K562 (cell line): Measurements from ENCODE around the gene DOCK6. TPM values are rescaled to one million over a fixed set of nuclear protein-coding genes. Genes with fewer than 3 reads are reported as not detected.
A peak's percentile ranks its signal among the peaks of the same experiment; 100 is the strongest.

Experiments used
- ATAC-seq: fragments of 200-7000 bp; cut with Tn5 transposase; 3 replicates; pipeline ENCODE4 v1.9.1; 2020; ENCODE audit warnings: moderate library complexity
- BruUV-seq: library from RNA; stranded (reverse); fragments of 400-500 nt; replicated peaks from 2 replicates; lab custom pipeline; 2021; lab: Mats Ljungman, UMichigan
- CTCF ChIA-PET: fragments of 300-600 bp; formaldehyde crosslinking; extraction: SDS; loops from one replicate; lab custom pipeline; 2021; ENCODE audit warnings: low intra/inter-chr PET ratio; lab: Yijun Ruan, JAX
- POLR2A ChIA-PET: fragments of 300-600, 350-650 bp; sonication (Branson Sonifier 250); formaldehyde crosslinking; extraction: SDS; loops from one replicate; lab custom pipeline; 2021; ENCODE audit warnings: antibody characterized with exemption, inconsistent platforms; lab: Yijun Ruan, JAX
- DNase-seq, 4 experiments: peaks; one replicate each; pipeline versions ENCODE4 v3.0.0 to v3.0.0-alpha.2; 2011 to 2018; ENCODE audit warnings: low spot score in 3 of 4, mixed read lengths in 3 of 4; ENCODE audit errors: extremely low read depth in 1 of 4
- FAIRE-seq: peaks from 2 replicates; lab custom pipeline; 2011; peaks lifted over from hg19 to GRCh38; lab: Jason Lieb, UNC
- H2AFZ ChIP-seq: 2 replicates; pipeline ENCODE4 v1.6.0; 2011; ENCODE audit warnings: low read depth, low read length, control low read depth, inconsistent platforms
- H3K27ac ChIP-seq: fragments of 200-600 bp; 3 replicates; pipeline ENCODE4 v1.8.0; 2011; ENCODE audit warnings: low read depth, mild to moderate bottlenecking, control low read depth, inconsistent platforms, low read length, moderate library complexity, mixed read lengths; ENCODE audit errors: extremely low read depth
- H3K27me3 ChIP-seq, 2 experiments: fragments of 300-600 bp in 1 of 2; 2 replicates in 1 of 2; 3 replicates in 1 of 2; pipeline versions ENCODE4 v1.6.0 to v1.8.0; 2011; ENCODE audit warnings: inconsistent platforms in 2 of 2, low read length in 2 of 2, mild to moderate bottlenecking in 1 of 2, mixed read lengths in 1 of 2, moderate library complexity in 1 of 2; ENCODE audit not compliant: control insufficient read depth in 2 of 2, insufficient read depth in 2 of 2
- H3K36me3 ChIP-seq: fragments of 300-600 bp; 3 replicates; pipeline ENCODE4 v1.8.0; 2011; ENCODE audit warnings: mild to moderate bottlenecking, low read length, inconsistent platforms; ENCODE audit not compliant: control insufficient read depth, insufficient read depth
- H3K4me1 ChIP-seq, 2 experiments: fragments of 200-600 bp in 1 of 2; replicated peaks in 1 of 2; 2 replicates in 1 of 2; 3 replicates in 1 of 2; pipeline versions ENCODE4 v1.5.1 to v1.8.0; 2011; ENCODE audit warnings: inconsistent platforms in 2 of 2, low read length in 2 of 2, mild to moderate bottlenecking in 1 of 2, mixed read lengths in 1 of 2, moderate library complexity in 1 of 2; ENCODE audit not compliant: control insufficient read depth in 2 of 2, insufficient read depth in 2 of 2
- H3K4me2 ChIP-seq: 2 replicates; pipeline ENCODE4 v1.6.1; 2011; ENCODE audit warnings: low read length, control low read depth, inconsistent platforms, mixed read lengths; ENCODE audit not compliant: insufficient read depth
- H3K4me3 ChIP-seq: fragments of 200-600 bp; sonication (generic), shearing (Covaris generic); 2 replicates; pipeline ENCODE4 v1.5.1; 2016; ENCODE audit warnings: control low read depth, inconsistent platforms
- H3K79me2 ChIP-seq: fragments of 200-600 bp; 3 replicates; pipeline ENCODE4 v1.8.0; 2011; ENCODE audit warnings: low read length, inconsistent platforms; ENCODE audit not compliant: control insufficient read depth, insufficient read depth
- H3K9ac ChIP-seq, 2 experiments: 2 replicates each; pipeline versions ENCODE4 v1.6.0 to v1.6.1; 2011; ENCODE audit warnings: low read depth in 2 of 2, low read length in 2 of 2, control low read depth in 1 of 2, inconsistent platforms in 1 of 2, mild to moderate bottlenecking in 1 of 2, mixed read lengths in 1 of 2; ENCODE audit not compliant: insufficient read depth in 1 of 2
- H3K9me1 ChIP-seq: one replicate; pipeline ENCODE4 v1.6.0; 2011; ENCODE audit warnings: inconsistent platforms, mild to moderate bottlenecking, low read length, moderate library complexity; ENCODE audit not compliant: control insufficient read depth, insufficient read depth
- H3K9me3 ChIP-seq: replicated peaks from 2 replicates; pipeline ENCODE4 v1.5.1; 2011; ENCODE audit warnings: low read depth, low read length, inconsistent platforms; ENCODE audit not compliant: control insufficient read depth, insufficient read depth
- H4K20me1 ChIP-seq: replicated peaks from 2 replicates; pipeline ENCODE4 v1.6.1; 2011; ENCODE audit warnings: low read length, inconsistent platforms, mixed read lengths; ENCODE audit not compliant: control insufficient read depth, insufficient read depth
- CCAR2 ChIP-seq: fragments of 200-400 bp; formaldehyde crosslinking; IDR thresholded peaks from 2 replicates; pipeline ENCODE4 v1.6.1; 2017; ENCODE audit warnings: mild to moderate bottlenecking, low read depth, low read length
- POLR2AphosphoS5 ChIP-seq: IDR thresholded peaks from 2 replicates; pipeline ENCODE4 v1.6.1; 2011; ENCODE audit warnings: mild to moderate bottlenecking, low read depth, low read length, moderate library complexity; ENCODE audit not compliant: control insufficient read depth, insufficient read depth
- POLR2G ChIP-seq: fragments of 200-400 bp; formaldehyde crosslinking; IDR thresholded peaks from 2 replicates; pipeline ENCODE4 v1.6.1; 2017; ENCODE audit warnings: low read depth, mild to moderate bottlenecking, antibody characterized with exemption, low read length, moderate library complexity
- SMAD4 ChIP-seq: fragments of 250-450 bp; sonication (Bioruptor Pico); conservative IDR thresholded peaks from 2 replicates; pipeline ENCODE4 v1.8.0; 2021; ENCODE audit warnings: inconsistent platforms, mild to moderate bottlenecking, moderate library complexity
- U2AF2 ChIP-seq: fragments of 200-400 bp; formaldehyde crosslinking; optimal IDR thresholded peaks from 2 replicates; pipeline ENCODE3; 2017; ENCODE audit warnings: low read depth, mild to moderate bottlenecking, low read length
- ZNF780A ChIP-seq: fragments of 250-450 bp; sonication (Bioruptor Pico); IDR thresholded peaks from 2 replicates; pipeline ENCODE4 v1.5.0; 2021; ENCODE audit warnings: mild to moderate bottlenecking
- WGBS: fragments of 100-300 bp; shearing (Covaris generic); methylation state at CpG from one replicate; pipeline ENCODE4 v1.1.6; 2016; ENCODE audit warnings: low coverage, mixed read lengths; ENCODE audit not compliant: insufficient coverage; ENCODE audit errors: missing lambda C conversion rate; 5-methylcytosine and 5-hydroxymethylcytosine counted together
- in situ Hi-C: fragments of 300-500 bp; cut with MboI; formaldehyde crosslinking; loops from 4 replicates; pipeline ENCODE4 v1.15.0; 2018; ENCODE audit warnings: inconsistent platforms, mixed read lengths
- intact Hi-C: fragments of 100-400 bp; cut with micrococcal nuclease; formaldehyde crosslinking; loops from 2 replicates; pipeline ENCODE4 v1.14.2; 2022
- polyA plus RNA-seq, 8 experiments: library from polyadenylated mRNA; depleted of rRNA in 4 of 8; stranded (reverse) in 5 of 8; unstranded in 3 of 8; fragments of >200 nt; fragmentation: Nextera tagmentation in 2 of 8; fragmentation: Illumina TruSeq in 1 of 8; extraction: Ambion mirVana in 2 of 8; extraction: Trizol in 1 of 8; gene quantifications; 2 replicates each; pipeline versions ENCODE4 v1.2.1 to v1.2.3, GENCODE V29; 2011 to 2014; ENCODE audit warnings: inconsistent platforms in 1 of 8, missing spikeins in 1 of 8
- total RNA-seq, 7 experiments: library from RNA; depleted of rRNA in 6 of 7; stranded (reverse); fragments of >200 nt in 6 of 7; fragmentation: Illumina TruSeq in 2 of 7; extraction: Trizol in 2 of 7; gene quantifications; 2 replicates each; pipeline versions ENCODE4 v1.2.1 to v1.2.3, GENCODE V29; 2011 to 2021; ENCODE audit warnings: low replicate concordance in 1 of 7
- TF ChIP-seq, protein P1 (sequence below): fragments of 200-400 bp; formaldehyde crosslinking; IDR thresholded peaks from 2 replicates; pipeline ENCODE4 v1.6.1; 2017; ENCODE audit warnings: mild to moderate bottlenecking, low read depth, low read length, moderate library complexity
- TF ChIP-seq, protein P2 (sequence below): fragments of 450-650 bp; formaldehyde crosslinking; IDR thresholded peaks from 2 replicates; pipeline ENCODE4 v1.4.0; 2022; ENCODE audit warnings: mild to moderate bottlenecking, moderate library complexity

Gene DOCK6
- total and polyA plus RNA-seq, 9 of the 15 experiments (the other 6 are each of a cell fraction or from before 2014, with no cell fraction given) = 0.35 to 19.3 (median 3.8) TPM

DNA sequence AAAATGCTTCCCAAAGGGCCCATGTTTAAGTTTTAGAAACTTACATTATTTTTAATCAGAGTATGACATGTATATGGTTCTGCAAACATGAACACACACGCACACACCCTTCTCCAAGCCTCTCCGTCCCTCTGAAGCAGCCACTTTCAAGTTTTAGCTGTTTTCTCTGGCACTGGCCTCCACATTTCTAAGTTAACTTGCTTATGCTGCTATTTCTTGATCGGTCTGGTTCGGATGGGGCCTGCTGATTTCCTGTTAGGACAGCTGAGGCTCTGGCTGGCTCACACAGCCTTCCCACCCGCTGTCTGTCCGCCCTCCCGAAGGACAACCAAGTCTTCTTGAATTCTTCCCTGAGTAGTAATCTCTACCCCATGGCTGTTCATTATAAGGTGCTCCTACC, 111.1 kb downstream of the DOCK6 start:
- Histone ChIP-seq H3K79me2 (peaks cover 46% of the 10 kb centered on the region), H3K27ac (no peak overlapping the region), H3K4me2 (no peak overlapping the region), H3K4me1 (peaks cover 4 to 18% of the 10 kb centered on the region in 2 experiments; a peak in 4 of 5 replicates), H3K9ac (peak overlapping the region in 1 of 2 experiments; percentile 82; a peak in 2 of 4 replicates), H3K9me1 (no peaks in the 10 kb centered on the region), H2AFZ (no peak overlapping the region), H4K20me1 (no peaks in the 10 kb centered on the region; the same call in 1 of the 2 replicates), H3K9me3 (no peaks in the 10 kb centered on the region), H3K4me3 (no peak overlapping the region), H3K27me3 (no peaks in the 10 kb centered on the region), H3K36me3 (peaks cover 52% of the 10 kb centered on the region; the same call in 2 of the 3 replicates)
- FAIRE-seq = no peak
- no peak for ATAC-seq
- no peak for DNase-seq
- ChIA-PET POLR2A (interaction anchor here (0.6 to 8.1 kb wide), 2 partner anchors 7 to 22 kb away, joined by 3 to 52 read pairs; no protein-coding TSS in a partner anchor), CTCF (no interaction called here)
- in situ Hi-C loops = no loop called here
- intact Hi-C loops = no loop called here
- WGBS = 91% methylated on average over 7 of the region's 7 CpGs
- no peak for TF ChIP-seq ZNF780A (CRISPR knock-in tag)
- no peak for TF ChIP-seq CCAR2
- TF ChIP-seq POLR2AphosphoS5 = 0 out of 2 replicates have a peak, but pooled peaks have one; percentile 19
- TF ChIP-seq SMAD4 (CRISPR knock-in tag) = no peak
- TF ChIP-seq POLR2G = 0 out of 2 replicates have a peak, but pooled peaks have one; percentile 16
- TF ChIP-seq U2AF2 = no peak
- TF ChIP-seq, protein P1, sequence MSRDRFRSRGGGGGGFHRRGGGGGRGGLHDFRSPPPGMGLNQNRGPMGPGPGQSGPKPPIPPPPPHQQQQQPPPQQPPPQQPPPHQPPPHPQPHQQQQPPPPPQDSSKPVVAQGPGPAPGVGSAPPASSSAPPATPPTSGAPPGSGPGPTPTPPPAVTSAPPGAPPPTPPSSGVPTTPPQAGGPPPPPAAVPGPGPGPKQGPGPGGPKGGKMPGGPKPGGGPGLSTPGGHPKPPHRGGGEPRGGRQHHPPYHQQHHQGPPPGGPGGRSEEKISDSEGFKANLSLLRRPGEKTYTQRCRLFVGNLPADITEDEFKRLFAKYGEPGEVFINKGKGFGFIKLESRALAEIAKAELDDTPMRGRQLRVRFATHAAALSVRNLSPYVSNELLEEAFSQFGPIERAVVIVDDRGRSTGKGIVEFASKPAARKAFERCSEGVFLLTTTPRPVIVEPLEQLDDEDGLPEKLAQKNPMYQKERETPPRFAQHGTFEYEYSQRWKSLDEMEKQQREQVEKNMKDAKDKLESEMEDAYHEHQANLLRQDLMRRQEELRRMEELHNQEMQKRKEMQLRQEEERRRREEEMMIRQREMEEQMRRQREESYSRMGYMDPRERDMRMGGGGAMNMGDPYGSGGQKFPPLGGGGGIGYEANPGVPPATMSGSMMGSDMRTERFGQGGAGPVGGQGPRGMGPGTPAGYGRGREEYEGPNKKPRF = no peak
- TF ChIP-seq, protein P2, sequence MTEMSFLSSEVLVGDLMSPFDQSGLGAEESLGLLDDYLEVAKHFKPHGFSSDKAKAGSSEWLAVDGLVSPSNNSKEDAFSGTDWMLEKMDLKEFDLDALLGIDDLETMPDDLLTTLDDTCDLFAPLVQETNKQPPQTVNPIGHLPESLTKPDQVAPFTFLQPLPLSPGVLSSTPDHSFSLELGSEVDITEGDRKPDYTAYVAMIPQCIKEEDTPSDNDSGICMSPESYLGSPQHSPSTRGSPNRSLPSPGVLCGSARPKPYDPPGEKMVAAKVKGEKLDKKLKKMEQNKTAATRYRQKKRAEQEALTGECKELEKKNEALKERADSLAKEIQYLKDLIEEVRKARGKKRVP (CRISPR knock-in tag) = no peak
- BruUV-seq = no TSS peak

Other genes with a start within 250 kb of the DOCK6 start
Only the 7 nearest of the 16 such genes appear.
- gene KANK2, start 65.0 kb downstream of the DOCK6 start, total RNA-seq (2014; rRNA removed) = 32.2 and 41.2 TPM in 2 replicates
- gene KANK2, start 65.0 kb downstream of the DOCK6 start, total RNA-seq (2014; rRNA removed; fragmentation: Illumina TruSeq; extraction: Trizol) = 12.7 and 13.9 TPM in 2 replicates
- gene KANK2, start 65.0 kb downstream of the DOCK6 start, total RNA-seq (2015; rRNA removed; fragmentation: Illumina TruSeq; extraction: Trizol) = 19.8 and 21.3 TPM in 2 replicates
- gene KANK2, start 65.0 kb downstream of the DOCK6 start, total RNA-seq (2021) = 36.0 and 37.5 TPM in 2 replicates
- 10.8 and 13.5 TPM in 2 replicates for gene KANK2, start 65.0 kb downstream of the DOCK6 start, polyA plus RNA-seq (2011; rRNA removed)
- gene KANK2, start 65.0 kb downstream of the DOCK6 start, polyA plus RNA-seq (2014; fragmentation: Illumina TruSeq; extraction: Trizol) = 47.7 and 47.8 TPM in 2 replicates
- 1 to 10 TPM; 4.4 to 5.6 TPM for gene KANK2, start 65.0 kb downstream of the DOCK6 start, polyA plus RNA-seq (2014; fragmentation: Nextera tagmentation; extraction: Ambion mirVana)
- 17.4 and 24.6 TPM in 2 replicates for gene KANK2, start 65.0 kb downstream of the DOCK6 start, polyA plus RNA-seq (2014; rRNA removed)
- gene ANGPTL8, start 22.9 kb downstream of the DOCK6 start, total RNA-seq (2014; rRNA removed) = not detected in 2 replicates
- gene ANGPTL8, start 22.9 kb downstream of the DOCK6 start, total RNA-seq (2014; rRNA removed; fragmentation: Illumina TruSeq; extraction: Trizol) = not detected in 2 replicates
- not detected in 2 replicates for gene ANGPTL8, start 22.9 kb downstream of the DOCK6 start, total RNA-seq (2015; rRNA removed; fragmentation: Illumina TruSeq; extraction: Trizol)
- gene ANGPTL8, start 22.9 kb downstream of the DOCK6 start, total RNA-seq (2021) = not detected in 2 replicates
- not detected in 2 replicates for gene ANGPTL8, start 22.9 kb downstream of the DOCK6 start, polyA plus RNA-seq (2011; rRNA removed)
- gene ANGPTL8, start 22.9 kb downstream of the DOCK6 start, polyA plus RNA-seq (2014; fragmentation: Illumina TruSeq; extraction: Trizol) = not detected in 2 replicates
- gene ANGPTL8, start 22.9 kb downstream of the DOCK6 start, polyA plus RNA-seq (2014; fragmentation: Nextera tagmentation; extraction: Ambion mirVana) = not detected
- gene ANGPTL8, start 22.9 kb downstream of the DOCK6 start, polyA plus RNA-seq (2014; rRNA removed) = not detected in 2 replicates
- gene TSPAN16, start 33.6 kb upstream of the DOCK6 start, total RNA-seq (2014; rRNA removed) = not detected in 2 replicates
- gene TSPAN16, start 33.6 kb upstream of the DOCK6 start, total RNA-seq (2014; rRNA removed; fragmentation: Illumina TruSeq; extraction: Trizol) = not detected in 2 replicates
- gene TSPAN16, start 33.6 kb upstream of the DOCK6 start, total RNA-seq (2015; rRNA removed; fragmentation: Illumina TruSeq; extraction: Trizol) = not detected in 2 replicates
- not detected in 2 replicates for gene TSPAN16, start 33.6 kb upstream of the DOCK6 start, total RNA-seq (2021)
- gene TSPAN16, start 33.6 kb upstream of the DOCK6 start, polyA plus RNA-seq (2011; rRNA removed) = not detected in 2 replicates
- gene TSPAN16, start 33.6 kb upstream of the DOCK6 start, polyA plus RNA-seq (2014; fragmentation: Illumina TruSeq; extraction: Trizol) = not detected in 2 replicates
- not detected for gene TSPAN16, start 33.6 kb upstream of the DOCK6 start, polyA plus RNA-seq (2014; fragmentation: Nextera tagmentation; extraction: Ambion mirVana)
- gene TSPAN16, start 33.6 kb upstream of the DOCK6 start, polyA plus RNA-seq (2014; rRNA removed) = not detected in 2 replicates
- 1.2 and 1.6 TPM in 2 replicates for gene RAB3D, start 77.1 kb upstream of the DOCK6 start, total RNA-seq (2014; rRNA removed)
- 1.3 and 1.4 TPM in 2 replicates for gene RAB3D, start 77.1 kb upstream of the DOCK6 start, total RNA-seq (2014; rRNA removed; fragmentation: Illumina TruSeq; extraction: Trizol)
- gene RAB3D, start 77.1 kb upstream of the DOCK6 start, total RNA-seq (2015; rRNA removed; fragmentation: Illumina TruSeq; extraction: Trizol) = 1.8 and 1.9 TPM in 2 replicates
- gene RAB3D, start 77.1 kb upstream of the DOCK6 start, total RNA-seq (2021) = 3.3 and 4.5 TPM in 2 replicates
- gene RAB3D, start 77.1 kb upstream of the DOCK6 start, polyA plus RNA-seq (2011; rRNA removed) = 3.0 and 3.8 TPM in 2 replicates
- 0.89 and 1.4 TPM in 2 replicates for gene RAB3D, start 77.1 kb upstream of the DOCK6 start, polyA plus RNA-seq (2014; fragmentation: Illumina TruSeq; extraction: Trizol)
- 1 to 10 TPM in 1 of 2 experiments, under 1 TPM in 1; 0.34 to 1.1 TPM for gene RAB3D, start 77.1 kb upstream of the DOCK6 start, polyA plus RNA-seq (2014; fragmentation: Nextera tagmentation; extraction: Ambion mirVana)
- 1.5 and 1.9 TPM in 2 replicates for gene RAB3D, start 77.1 kb upstream of the DOCK6 start, polyA plus RNA-seq (2014; rRNA removed)
- gene TMEM205, start 83.7 kb upstream of the DOCK6 start, total RNA-seq (2014; rRNA removed) = 63.3 and 68.9 TPM in 2 replicates
- 21.2 and 26.1 TPM in 2 replicates for gene TMEM205, start 83.7 kb upstream of the DOCK6 start, total RNA-seq (2014; rRNA removed; fragmentation: Illumina TruSeq; extraction: Trizol)
- 32.0 and 33.7 TPM in 2 replicates for gene TMEM205, start 83.7 kb upstream of the DOCK6 start, total RNA-seq (2015; rRNA removed; fragmentation: Illumina TruSeq; extraction: Trizol)
- 44.1 and 45.6 TPM in 2 replicates for gene TMEM205, start 83.7 kb upstream of the DOCK6 start, total RNA-seq (2021)
- gene TMEM205, start 83.7 kb upstream of the DOCK6 start, polyA plus RNA-seq (2011; rRNA removed) = 57.7 and 68.8 TPM in 2 replicates
- gene TMEM205, start 83.7 kb upstream of the DOCK6 start, polyA plus RNA-seq (2014; fragmentation: Illumina TruSeq; extraction: Trizol) = 72.6 and 73.2 TPM in 2 replicates
- 10 to 100 TPM; 21.3 to 27.3 TPM for gene TMEM205, start 83.7 kb upstream of the DOCK6 start, polyA plus RNA-seq (2014; fragmentation: Nextera tagmentation; extraction: Ambion mirVana)
- gene TMEM205, start 83.7 kb upstream of the DOCK6 start, polyA plus RNA-seq (2014; rRNA removed) = 81.5 and 83.8 TPM in 2 replicates
- 3.6 and 3.7 TPM in 2 replicates for gene CCDC159, start 84.0 kb upstream of the DOCK6 start, total RNA-seq (2014; rRNA removed)
- gene CCDC159, start 84.0 kb upstream of the DOCK6 start, total RNA-seq (2014; rRNA removed; fragmentation: Illumina TruSeq; extraction: Trizol) = 3.1 and 3.9 TPM in 2 replicates
- 3.9 and 4.7 TPM in 2 replicates for gene CCDC159, start 84.0 kb upstream of the DOCK6 start, total RNA-seq (2015; rRNA removed; fragmentation: Illumina TruSeq; extraction: Trizol)
- 5.9 and 7.6 TPM in 2 replicates for gene CCDC159, start 84.0 kb upstream of the DOCK6 start, total RNA-seq (2021)
- 6.8 and 9.4 TPM in 2 replicates for gene CCDC159, start 84.0 kb upstream of the DOCK6 start, polyA plus RNA-seq (2011; rRNA removed)
- gene CCDC159, start 84.0 kb upstream of the DOCK6 start, polyA plus RNA-seq (2014; fragmentation: Illumina TruSeq; extraction: Trizol) = 8.9 and 10.1 TPM in 2 replicates
- 1 to 10 TPM in 1 of 2 experiments, under 1 TPM in 1; 0.68 to 2.5 TPM for gene CCDC159, start 84.0 kb upstream of the DOCK6 start, polyA plus RNA-seq (2014; fragmentation: Nextera tagmentation; extraction: Ambion mirVana)
- 6.8 and 8.6 TPM in 2 replicates for gene CCDC159, start 84.0 kb upstream of the DOCK6 start, polyA plus RNA-seq (2014; rRNA removed)
- gene PLPPR2, start 92.9 kb upstream of the DOCK6 start, total RNA-seq (2014; rRNA removed) = 4.4 and 11.2 TPM in 2 replicates
- gene PLPPR2, start 92.9 kb upstream of the DOCK6 start, total RNA-seq (2014; rRNA removed; fragmentation: Illumina TruSeq; extraction: Trizol) = 1.8 and 2.1 TPM in 2 replicates
- 2.6 and 3.1 TPM in 2 replicates for gene PLPPR2, start 92.9 kb upstream of the DOCK6 start, total RNA-seq (2015; rRNA removed; fragmentation: Illumina TruSeq; extraction: Trizol)
- gene PLPPR2, start 92.9 kb upstream of the DOCK6 start, total RNA-seq (2021) = 15.9 and 17.6 TPM in 2 replicates
- 3.4 and 6.3 TPM in 2 replicates for gene PLPPR2, start 92.9 kb upstream of the DOCK6 start, polyA plus RNA-seq (2011; rRNA removed)
- 8.1 and 12.8 TPM in 2 replicates for gene PLPPR2, start 92.9 kb upstream of the DOCK6 start, polyA plus RNA-seq (2014; fragmentation: Illumina TruSeq; extraction: Trizol)
- under 1 TPM; 0.49 TPM for gene PLPPR2, start 92.9 kb upstream of the DOCK6 start, polyA plus RNA-seq (2014; fragmentation: Nextera tagmentation; extraction: Ambion mirVana)
- gene PLPPR2, start 92.9 kb upstream of the DOCK6 start, polyA plus RNA-seq (2014; rRNA removed) = 8.6 and 10.0 TPM in 2 replicates